Activated naive CD4-positive, alpha-beta T cell (primary cell): ENCODE results near the gene ATP2B2.

ENCODE experiments used
- DNase-seq, 4 experiments: peaks; one replicate each; lab custom pipeline; 2025; lab: John Stamatoyannopoulos, UW

Gene ATP2B2

DNA sequence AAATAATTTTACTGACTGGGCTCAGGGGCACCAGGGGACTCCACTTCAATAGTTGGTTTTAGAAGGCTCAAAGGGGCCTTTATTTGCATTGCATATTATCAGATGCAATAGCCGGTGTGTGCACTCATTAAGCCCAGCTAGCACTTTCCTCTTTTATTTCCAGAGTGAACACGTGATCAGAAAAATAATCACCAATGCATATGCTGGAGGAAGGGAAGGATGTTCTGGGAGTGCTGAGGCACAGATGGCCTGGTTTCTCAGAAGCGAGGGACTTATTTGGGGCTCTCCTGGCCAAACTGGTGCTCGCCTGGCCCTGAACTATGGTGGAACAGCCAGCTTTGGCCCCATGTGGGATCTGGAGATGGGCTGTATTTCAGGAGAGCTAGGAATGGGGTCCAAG, 124.0 kb downstream of the ATP2B2 start:
- DNase-seq: no peak

DNA sequence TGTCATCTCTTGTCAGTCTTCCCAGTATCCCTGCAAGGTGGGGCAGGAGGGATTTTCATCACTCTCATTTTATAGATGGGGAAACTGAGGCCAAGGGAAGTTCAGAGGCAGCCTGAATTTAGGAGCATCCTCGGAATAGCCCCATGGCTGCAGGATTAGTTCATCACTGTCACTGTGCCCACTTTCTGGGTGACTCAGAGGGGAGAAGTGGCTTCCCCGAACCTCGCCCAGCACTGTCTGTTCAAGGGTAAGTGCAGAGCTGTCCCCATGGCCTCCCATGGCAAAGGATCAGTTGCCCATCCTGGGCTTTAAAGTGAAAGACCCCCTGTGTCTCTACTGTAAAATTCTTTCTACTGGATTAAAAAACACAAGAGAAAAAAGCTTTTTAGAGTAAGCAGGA, 124.5 kb downstream of the ATP2B2 start:
- DNase-seq: no peak

GRCh38 chr3:10379961-10380360, 125.4 kb downstream of the ATP2B2 start:
- DNase-seq: no peak

DNA sequence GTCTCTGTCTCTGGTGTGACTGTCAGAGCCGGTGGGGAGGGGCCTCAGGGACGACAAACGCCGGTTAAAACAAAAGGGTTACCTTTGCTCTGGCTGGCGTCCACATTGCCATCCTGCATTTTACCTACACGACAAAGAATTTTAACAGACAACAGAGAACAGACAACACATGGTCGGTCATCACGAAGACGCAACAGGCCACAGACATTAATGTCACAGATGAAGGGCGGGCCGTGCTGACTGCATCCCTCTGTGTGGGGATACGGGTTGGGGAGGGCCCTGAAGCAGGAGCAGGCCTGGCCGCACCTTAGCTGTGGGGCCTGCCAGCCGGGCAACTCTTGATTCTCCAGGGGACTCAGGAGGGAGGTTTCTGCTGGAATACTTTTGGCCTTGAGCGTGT, 126.2 kb downstream of the ATP2B2 start:
- DNase-seq: no peak

- DNase-seq: no peak
Observed at GRCh38 chr3:10378742-10379141, 126.6 kb downstream of the ATP2B2 start.

GRCh38 chr3:10378246-10378645, 127.1 kb downstream of the ATP2B2 start:
- DNase-seq: no peak

GRCh38 chr3:10377148-10377725, 128.1 kb downstream of the ATP2B2 start:
- no peak for DNase-seq

DNA sequence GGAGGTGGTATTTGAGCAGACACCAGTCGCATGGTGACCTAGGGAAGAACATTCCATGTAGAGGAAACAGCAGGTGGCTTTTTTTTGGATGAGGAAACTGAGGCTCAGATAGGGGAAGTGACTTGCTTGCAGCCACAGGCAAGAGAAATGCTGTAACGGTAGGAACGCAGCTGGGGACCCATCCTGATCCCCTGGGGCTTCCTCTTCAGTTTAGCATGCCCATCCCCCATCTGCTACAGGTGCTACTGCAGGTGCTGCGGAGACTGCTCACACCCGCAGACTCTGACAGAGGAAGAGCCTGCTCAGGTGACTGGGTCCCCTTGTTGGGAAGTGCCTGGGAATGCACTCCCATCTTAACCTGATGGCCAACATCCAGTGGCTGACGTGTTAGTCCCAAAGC, 129.0 kb downstream of the ATP2B2 start:
- no peak for DNase-seq

DNA sequence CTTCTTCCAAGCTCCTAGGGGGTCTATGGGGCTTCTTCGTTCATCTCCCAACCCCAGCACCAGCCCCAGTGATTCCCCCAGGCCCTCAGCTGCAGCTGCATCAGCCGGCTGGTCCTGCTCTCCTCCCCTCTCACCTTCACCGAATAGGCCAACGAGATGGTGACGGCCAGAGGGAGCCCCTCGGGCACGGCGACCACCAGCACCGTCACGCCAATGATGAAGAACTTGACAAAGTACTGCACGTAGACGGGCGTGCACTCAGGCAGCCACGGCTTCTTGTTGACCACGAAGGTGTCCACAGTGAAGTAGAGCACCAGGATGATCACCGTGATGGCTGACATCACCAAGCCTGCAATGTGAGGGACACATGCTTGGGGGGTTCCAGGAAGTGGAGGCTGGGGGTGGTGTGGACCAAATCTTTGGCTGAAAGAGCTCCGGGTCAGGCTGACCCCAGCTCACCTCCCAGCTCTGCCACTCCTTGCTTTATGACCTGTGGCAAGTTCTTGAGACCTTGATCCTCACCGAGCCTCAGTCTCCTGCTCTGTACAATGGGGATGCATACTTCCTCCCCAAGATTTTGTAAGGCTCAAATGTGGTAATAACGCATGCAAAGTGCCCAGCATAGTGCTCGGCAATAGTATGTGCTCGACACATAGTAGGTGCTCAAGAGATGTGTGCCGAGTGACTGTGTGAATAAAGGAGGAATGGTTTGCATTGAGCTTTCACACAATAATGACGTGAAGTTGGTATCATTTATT, 129.9 kb downstream of the ATP2B2 start:
- no peak for DNase-seq

DNA sequence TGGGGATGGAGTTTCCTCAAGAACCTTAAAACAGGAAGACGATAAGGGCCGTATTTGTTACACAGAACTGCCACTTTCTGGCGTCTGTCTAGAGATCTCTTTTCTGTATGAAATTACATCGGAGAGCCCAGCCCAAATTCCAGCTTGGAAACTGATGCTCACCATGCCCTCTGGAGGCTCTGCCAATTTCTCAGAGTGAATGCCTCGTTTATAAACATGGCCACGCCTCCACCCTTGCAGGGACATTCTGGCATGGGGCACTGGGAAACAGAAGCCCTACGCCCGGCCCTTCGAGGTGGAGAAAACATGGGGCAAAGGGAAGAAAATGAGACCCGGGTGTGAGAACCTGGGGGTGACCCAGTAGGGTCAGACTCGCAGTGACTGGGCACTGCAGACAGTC, 131.1 kb downstream of the ATP2B2 start:
- DNase-seq: no peak

DNA sequence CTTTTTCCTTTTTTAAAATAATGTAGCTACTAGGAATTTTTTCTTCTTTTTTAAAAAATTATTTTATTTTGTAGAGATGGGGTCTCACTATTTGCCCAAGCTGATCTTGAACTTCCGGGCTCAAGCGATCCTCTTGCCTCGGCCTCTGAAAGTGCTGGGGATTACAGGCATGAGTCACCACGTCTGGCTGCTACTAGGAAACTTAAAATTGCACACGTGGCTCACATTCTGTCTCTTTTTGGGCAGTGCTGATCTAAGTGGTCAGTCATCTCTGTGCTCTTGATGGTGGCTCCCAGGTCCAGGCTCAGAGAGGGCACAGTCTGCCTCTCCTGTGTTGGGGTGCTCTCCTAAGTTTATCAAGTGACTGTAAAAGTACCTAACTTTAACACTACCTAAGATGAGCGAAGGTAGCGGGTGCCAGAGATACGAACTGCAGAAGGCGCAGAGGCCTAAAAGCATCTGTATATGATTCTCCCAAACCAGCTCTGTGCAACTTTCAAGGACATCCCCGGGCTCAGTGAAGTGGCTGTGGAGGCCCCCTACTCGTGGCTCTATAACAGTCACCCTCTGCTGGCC, 131.6 kb downstream of the ATP2B2 start:
- no peak for DNase-seq

DNA sequence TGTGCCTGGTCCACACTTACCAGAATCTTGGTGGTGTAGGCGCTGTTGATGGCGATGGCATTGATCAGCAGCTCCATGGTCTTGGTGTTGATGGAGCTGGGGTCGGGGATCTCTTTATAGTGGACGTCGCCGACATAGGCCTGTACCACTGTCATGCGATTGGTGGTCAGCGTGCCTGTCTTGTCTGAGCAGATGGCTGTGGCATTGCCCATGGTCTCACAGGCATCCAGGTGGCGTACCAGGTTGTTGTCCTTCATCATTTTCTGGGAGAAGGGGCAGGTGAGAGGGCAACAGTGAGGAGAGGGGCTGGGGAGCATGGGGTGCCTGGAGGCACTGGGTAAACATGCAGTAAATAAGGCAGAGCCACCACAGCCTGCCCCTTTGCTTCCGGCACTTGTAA, 133.6 kb downstream of the ATP2B2 start:
- DNase-seq: no peak

DNA sequence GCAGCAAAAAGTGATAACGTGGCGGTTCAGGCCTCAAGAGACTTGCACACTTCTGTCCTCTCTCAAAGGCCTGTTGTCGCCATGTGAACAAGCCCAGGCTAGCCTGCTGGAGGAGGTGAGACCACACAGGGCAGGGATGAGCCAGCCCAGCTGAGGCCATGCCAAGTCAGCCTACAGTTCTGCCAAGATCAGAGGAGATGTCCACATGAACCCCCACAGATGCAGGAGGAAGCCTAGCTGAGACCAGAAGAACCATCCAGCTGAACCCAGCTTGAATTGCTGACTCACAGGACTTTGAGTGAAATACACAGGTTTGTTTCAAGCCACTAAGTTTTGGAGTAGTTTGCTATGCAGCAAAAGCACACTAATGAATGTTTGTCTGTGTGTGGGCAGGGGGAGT, 134.2 kb downstream of the ATP2B2 start:
- no peak for DNase-seq

GRCh38 chr3:10370429-10370828, 135.0 kb downstream of the ATP2B2 start:
- no peak for DNase-seq

GRCh38 chr3:10368512-10368911, 136.9 kb downstream of the ATP2B2 start:
- no peak for DNase-seq

DNA sequence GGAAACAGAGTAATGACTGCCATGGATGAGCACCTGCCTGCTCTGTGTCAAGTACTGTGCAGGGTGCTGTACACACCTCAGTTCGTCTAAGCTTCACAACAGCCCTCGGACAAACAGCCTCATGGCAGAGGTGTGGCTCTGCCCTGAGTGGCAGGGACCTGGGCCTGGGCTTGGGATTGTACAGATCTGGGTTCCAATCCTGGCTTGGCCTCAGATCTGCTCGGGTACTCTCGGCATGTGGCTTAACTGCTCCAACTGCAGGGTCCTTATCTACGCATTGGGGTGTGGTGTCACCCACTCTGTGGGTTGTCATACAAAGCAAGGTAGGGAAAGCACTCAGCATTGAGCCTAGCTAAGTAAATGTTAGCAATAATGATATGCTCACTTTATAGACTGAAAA, 137.9 kb downstream of the ATP2B2 start:
- no peak for DNase-seq

- no peak for DNase-seq
Observed at GRCh38 chr3:10366651-10367101, 138.7 kb downstream of the ATP2B2 start.

DNA sequence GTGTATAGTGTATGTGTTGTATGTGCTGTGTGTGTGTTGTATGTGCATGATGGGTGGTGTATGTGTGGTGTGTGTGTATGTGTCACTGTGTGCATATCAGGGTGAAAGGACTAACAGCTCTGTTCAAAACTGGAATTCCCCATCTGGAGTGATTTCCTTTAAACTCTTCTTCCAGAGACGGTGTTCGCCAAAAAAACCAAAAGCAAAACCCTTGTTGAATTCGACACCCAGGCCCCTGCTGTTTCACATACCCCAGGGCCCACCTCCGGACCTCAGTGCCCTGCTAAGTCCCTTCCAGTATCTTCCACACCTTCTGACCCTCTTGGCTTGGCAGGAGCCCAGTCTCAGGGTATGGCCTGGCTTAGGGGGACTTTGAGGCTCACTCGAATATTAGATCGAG, 139.6 kb downstream of the ATP2B2 start:
- DNase-seq: no peak

GRCh38 chr3:10365316-10365715, 140.1 kb downstream of the ATP2B2 start:
- no peak for DNase-seq

- no peak for DNase-seq
Observed at GRCh38 chr3:10364806-10365205, 140.6 kb downstream of the ATP2B2 start.

DNA sequence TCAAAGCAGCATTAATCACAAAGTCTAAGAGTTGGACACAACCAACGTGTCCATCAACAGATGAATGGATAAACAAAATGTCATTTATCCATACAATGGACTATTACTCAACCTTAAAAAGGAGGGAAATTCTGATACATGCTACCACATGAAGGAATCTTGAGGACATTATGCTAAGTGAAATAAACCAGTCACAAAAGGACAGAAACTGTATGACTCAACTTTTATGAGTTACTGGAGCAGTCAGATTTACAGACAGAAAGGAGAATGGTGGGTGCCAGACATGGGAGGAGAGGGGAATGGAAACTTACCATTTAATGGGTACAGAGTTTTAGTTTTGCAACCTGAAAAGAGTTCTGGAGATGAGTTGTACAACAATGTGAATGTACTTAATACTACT, 141.5 kb downstream of the ATP2B2 start:
- no peak for DNase-seq

DNA sequence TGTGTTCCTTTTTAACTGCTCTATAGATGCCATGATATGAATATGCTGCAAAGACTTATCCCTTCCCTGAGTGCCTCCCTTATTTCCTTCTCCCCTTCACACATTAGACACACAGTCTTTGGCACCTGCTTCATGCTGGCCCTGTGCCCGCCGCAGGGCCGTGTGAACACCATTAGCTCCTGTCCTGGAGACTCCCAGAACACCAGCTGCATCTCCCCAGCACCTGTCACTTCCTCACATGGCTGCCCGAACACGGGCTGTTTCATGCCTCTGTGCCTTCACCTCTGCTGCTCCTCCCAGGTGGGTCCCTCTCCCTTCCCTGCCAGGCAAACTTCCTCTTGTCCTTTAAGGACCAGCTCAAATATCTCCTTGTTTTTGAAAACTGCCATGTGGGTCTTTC, 144.0 kb downstream of the ATP2B2 start:
- no peak for DNase-seq

DNA sequence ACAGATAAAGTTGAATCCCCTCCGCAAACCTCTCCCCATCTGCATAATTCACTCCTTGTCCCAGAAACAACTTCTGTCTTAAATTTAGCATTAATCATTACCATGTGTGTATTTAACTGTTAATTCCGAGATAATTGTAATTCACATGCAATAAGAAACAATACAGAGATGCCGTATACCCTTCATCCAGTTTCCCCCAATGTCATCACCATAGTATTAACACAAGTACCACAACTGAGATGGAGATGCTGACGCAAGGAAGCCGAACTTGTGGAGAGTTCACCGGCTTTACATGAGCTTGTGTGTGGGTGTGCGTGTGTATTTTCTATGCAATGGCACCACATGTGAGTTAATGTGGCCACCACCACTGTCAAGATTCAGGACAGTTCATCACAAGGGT, 144.9 kb downstream of the ATP2B2 start:
- no peak for DNase-seq

GRCh38 chr3:10359761-10360161, 145.6 kb downstream of the ATP2B2 start:
- no peak for DNase-seq
